Right renal pelvis (tissue), 4 donors: Measurements from ENCODE around the gene PSMB2. TPM values are rescaled to one million over a fixed set of nuclear protein-coding genes. Genes with fewer than 3 reads are reported as not detected.

ENCODE experiments used
- DNase-seq, 4 donors: peaks; one replicate each; pipeline ENCODE4 v3.0.0-alpha.2; 2013; ENCODE audit warnings: low read depth in 4 of 4, low spot score in 3 of 4, missing footprints in 1 of 4
- polyA plus RNA-seq, 4 donors: library from polyadenylated mRNA; unstranded; fragments of 120-200 nt; gene quantifications; one replicate each; pipeline ENCODE4 v1.2.1, GENCODE V29; 2013; ENCODE audit not compliant: insufficient read length in 4 of 4

PSMB2 gene
- polyA plus RNA-seq, 4 donors, result 83.1 to 94.8 (median 90.1) TPM

DNA sequence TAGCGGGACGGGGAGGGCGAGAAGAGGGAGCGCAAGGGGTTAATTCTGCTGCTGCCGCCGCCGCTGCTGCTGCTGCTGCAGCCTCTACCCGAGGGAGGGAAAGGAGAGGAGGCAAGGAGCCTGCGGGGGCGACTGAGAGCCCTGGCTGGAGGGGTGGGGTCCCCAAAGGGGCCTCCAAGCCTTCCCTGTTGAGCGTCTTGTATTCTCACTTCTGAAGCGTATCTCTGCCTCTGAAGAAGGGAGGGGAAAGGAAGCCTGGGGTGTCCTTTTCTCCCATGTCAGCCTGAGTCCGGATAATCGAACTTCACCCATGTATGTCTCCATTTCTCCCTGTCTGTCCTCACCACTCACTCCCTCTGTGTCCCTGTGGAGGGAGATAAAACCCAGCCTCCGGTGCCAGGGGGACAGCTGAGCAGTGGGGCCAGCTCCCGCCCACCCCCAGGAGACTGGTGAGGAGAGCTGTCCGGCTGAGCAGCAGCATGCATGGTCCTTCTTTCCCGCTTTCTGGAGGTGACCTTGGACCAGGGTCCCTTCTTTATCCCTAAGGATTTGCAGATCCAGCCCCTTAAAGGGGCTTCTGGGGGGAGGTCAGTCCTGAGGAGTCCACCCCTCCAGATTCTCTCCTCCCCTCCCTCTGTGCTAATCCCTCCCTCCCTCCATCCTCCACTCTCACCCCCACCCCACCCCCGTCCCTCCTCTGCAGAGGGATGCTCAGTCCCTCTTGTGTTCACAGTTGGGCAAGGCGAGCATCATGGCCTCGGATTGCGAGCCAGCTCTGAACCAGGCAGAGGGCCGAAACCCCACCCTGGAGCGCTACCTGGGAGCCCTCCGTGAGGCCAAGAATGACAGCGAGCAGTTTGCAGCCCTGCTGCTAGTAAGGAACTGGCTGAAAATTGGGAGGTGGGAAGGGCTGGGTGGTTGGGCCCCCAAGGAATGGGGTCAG is 82.7 kb downstream of the PSMB2 start:
- no peak for DNase-seq

- peak in 3 of 4 donors; percentile 92 to 96 (median 95) for DNase-seq
These were observed 83.5 kb downstream of the PSMB2 start, which contains the start of gene NCDN for GRCh38 chr1:35557611-35558373. Gene NCDN, plus strand, starts transcription at chr1:35557799. Its CDS starts 392 bp downstream, at chr1:35558191.

GRCh38 chr1:35557118-35557610 is 84.2 kb downstream of the PSMB2 start, which contains the start of gene KIAA0319L:
Gene KIAA0319L, minus strand, starts transcription at chr1:35557403. Its CDS starts 2,912 bp downstream, at chr1:35554491.
- DNase-seq, result peak in 2 of 4 donors; percentile 81 to 99

- DNase-seq, result no peak
These were observed 84.7 kb downstream of the PSMB2 start for GRCh38 chr1:35556484-35557117.

GRCh38 chr1:35555601-35556477 is 85.5 kb downstream of the PSMB2 start:
- no peak for DNase-seq

- no peak for DNase-seq
These were observed 86.1 kb downstream of the PSMB2 start for GRCh38 chr1:35555212-35555584.

GRCh38 chr1:35554266-35555211 is 86.8 kb downstream of the PSMB2 start:
- DNase-seq, result no peak

DNA sequence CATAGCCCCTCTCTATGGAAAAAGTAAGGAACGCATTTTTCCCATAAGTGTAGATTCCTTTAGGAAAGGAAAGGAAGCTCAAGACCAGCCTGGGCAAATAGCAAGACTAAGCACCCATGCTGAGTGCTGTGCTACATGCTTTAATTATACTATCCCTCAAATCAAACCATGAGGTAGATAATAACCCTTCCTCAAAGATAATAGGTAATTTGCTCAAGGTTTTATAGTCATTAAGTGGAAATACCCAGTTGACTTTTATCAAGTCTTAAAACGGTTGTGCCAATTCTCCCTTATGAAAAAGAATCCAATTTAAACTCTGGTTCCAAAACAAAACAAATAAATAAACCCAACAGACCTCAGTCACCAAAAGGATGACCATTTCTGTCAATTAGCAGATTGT is 87.5 kb downstream of the PSMB2 start:
- no peak for DNase-seq

Other genes starting within 250 kb of the PSMB2 start
- gene KIAA0319L, start 84.1 kb downstream of the PSMB2 start, polyA plus RNA-seq, result 10 to 100 TPM; 59.4 to 64.4 (median 60.6) TPM
- gene NCDN, start 83.7 kb downstream of the PSMB2 start, polyA plus RNA-seq, result 10 to 100 TPM; 15.7 to 21.6 (median 17.5) TPM
- 1 to 10 TPM in 1 of 4 donors, under 1 TPM in 3; 0.79 to 1.1 (median 0.95) TPM for gene TFAP2E, start 68.2 kb downstream of the PSMB2 start, polyA plus RNA-seq
- 1 to 10 TPM; 8.3 to 9.8 (median 8.7) TPM for gene C1orf216, start 77.4 kb upstream of the PSMB2 start, polyA plus RNA-seq
- 10 to 100 TPM; 10.8 to 13.7 (median 12.0) TPM for gene CLSPN, start 128.5 kb upstream of the PSMB2 start, polyA plus RNA-seq
- gene AGO4, start 166.5 kb upstream of the PSMB2 start, polyA plus RNA-seq, result 10 to 100 TPM; 15.6 to 21.1 (median 18.4) TPM
- gene AGO1, start 241.7 kb upstream of the PSMB2 start, polyA plus RNA-seq, result 10 to 100 TPM; 17.1 to 17.8 (median 17.4) TPM